Mesenchymal stem cell (in vitro differentiated cells and primary cell): ENCODE results near the gene RAE1.

Experiments
- DNase-seq: peaks from one replicate; pipeline ENCODE4 v3.0.0-alpha.2; 2013
- H2AFZ ChIP-seq: one replicate; pipeline ENCODE4 v1.6.1; 2013; ENCODE audit warnings: low read depth, mild to moderate bottlenecking, control low read depth, inconsistent platforms, low read length, moderate library complexity
- H2AK5ac ChIP-seq: 2 replicates; pipeline ENCODE4 v1.6.1; 2013; ENCODE audit warnings: low read length, moderate library complexity, mild to moderate bottlenecking, inconsistent platforms; ENCODE audit not compliant: severe bottlenecking
- H2BK120ac ChIP-seq: one replicate; pipeline ENCODE4 v1.6.1; 2013; ENCODE audit warnings: low read depth, mild to moderate bottlenecking, inconsistent platforms, low read length, moderate library complexity
- H2BK12ac ChIP-seq, 2 experiments: one replicate each; pipeline ENCODE4 v1.6.1; 2013; ENCODE audit warnings: inconsistent platforms in 2 of 2, low read length in 2 of 2, mild to moderate bottlenecking in 2 of 2, moderate library complexity in 2 of 2, control low read depth in 1 of 2
- H2BK15ac ChIP-seq: one replicate; pipeline ENCODE4 v1.6.1; 2013; ENCODE audit warnings: mild to moderate bottlenecking, low read depth, inconsistent platforms; ENCODE audit not compliant: poor library complexity, severe bottlenecking
- H2BK5ac ChIP-seq: 2 replicates; pipeline ENCODE4 v1.6.1; 2013; ENCODE audit warnings: low read depth, mild to moderate bottlenecking, low read length, control low read depth, inconsistent platforms; ENCODE audit not compliant: poor library complexity, severe bottlenecking
- H3K14ac ChIP-seq, 2 experiments: one replicate each; pipeline ENCODE4 v1.6.1; 2013; ENCODE audit warnings: inconsistent platforms in 2 of 2, low read length in 2 of 2, control low read depth in 1 of 2, mild to moderate bottlenecking in 1 of 2, moderate library complexity in 1 of 2
- H3K18ac ChIP-seq, 2 experiments: one replicate each; pipeline ENCODE4 v1.6.1; 2013; ENCODE audit warnings: inconsistent platforms in 2 of 2, low read length in 2 of 2, control low read depth in 1 of 2, low read depth in 1 of 2, mild to moderate bottlenecking in 1 of 2
- H3K23ac ChIP-seq, 2 experiments: one replicate each; pipeline ENCODE4 v1.6.1; 2013; ENCODE audit warnings: inconsistent platforms in 2 of 2, low read length in 2 of 2, mild to moderate bottlenecking in 2 of 2, moderate library complexity in 2 of 2, control low read depth in 1 of 2
- H3K27ac ChIP-seq: 2 replicates; pipeline ENCODE4 v1.5.1; 2013; ENCODE audit warnings: mild to moderate bottlenecking, moderate library complexity, low read length, control low read depth, inconsistent platforms; ENCODE audit not compliant: poor library complexity, severe bottlenecking
- H3K27me3 ChIP-seq, 2 experiments: 2 replicates each; pipeline versions ENCODE4 v1.6.1 to v1.7.0; 2013; ENCODE audit warnings: low read length in 2 of 2, mild to moderate bottlenecking in 2 of 2, moderate library complexity in 2 of 2, control low read depth in 1 of 2, inconsistent platforms in 1 of 2; ENCODE audit not compliant: control insufficient read depth in 1 of 2, insufficient read depth in 1 of 2
- H3K36me3 ChIP-seq, 2 experiments: 2 replicates each; pipeline versions ENCODE4 v1.6.1 to v1.7.0; 2013; ENCODE audit warnings: low read length in 2 of 2, control low read depth in 1 of 2, inconsistent platforms in 1 of 2, low read depth in 1 of 2, mild to moderate bottlenecking in 1 of 2; ENCODE audit not compliant: insufficient read depth in 2 of 2, control insufficient read depth in 1 of 2
- H3K4ac ChIP-seq, 2 experiments: one replicate each; pipeline ENCODE4 v1.6.1; 2013; ENCODE audit warnings: inconsistent platforms in 2 of 2, low read length in 2 of 2, mild to moderate bottlenecking in 2 of 2, moderate library complexity in 2 of 2, control low read depth in 1 of 2, low read depth in 1 of 2
- H3K4me1 ChIP-seq: 2 replicates; pipeline ENCODE4 v1.6.1; 2013; ENCODE audit warnings: low read depth, low read length, control low read depth; ENCODE audit not compliant: control insufficient read depth, insufficient read depth
- H3K4me2 ChIP-seq: 2 replicates; pipeline ENCODE4 v1.6.1; 2013; ENCODE audit warnings: low read length, mild to moderate bottlenecking, inconsistent platforms; ENCODE audit not compliant: poor library complexity, severe bottlenecking
- H3K4me3 ChIP-seq, 2 experiments: 2 replicates each; pipeline versions ENCODE4 v1.5.1 to v1.7.0; 2013; ENCODE audit warnings: low read length in 2 of 2, mild to moderate bottlenecking in 2 of 2, control low read depth in 1 of 2, low read depth in 1 of 2; ENCODE audit not compliant: insufficient read depth in 1 of 2
- H3K79me1 ChIP-seq: replicated peaks from 2 replicates; pipeline ENCODE4 v1.6.1; 2013; ENCODE audit warnings: mild to moderate bottlenecking, control low read depth, low read length, inconsistent platforms; ENCODE audit not compliant: poor library complexity, severe bottlenecking
- H3K9ac ChIP-seq: 2 replicates; pipeline ENCODE4 v1.7.0; 2013; ENCODE audit warnings: mild to moderate bottlenecking, low read length, moderate library complexity
- H3K9me3 ChIP-seq: 2 replicates; pipeline ENCODE4 v1.7.0; 2013; ENCODE audit warnings: mild to moderate bottlenecking, low read length; ENCODE audit not compliant: control insufficient read depth
- H4K8ac ChIP-seq: one replicate; pipeline ENCODE4 v1.6.1; 2013; ENCODE audit warnings: inconsistent platforms, mild to moderate bottlenecking, low read length, moderate library complexity
- H4K91ac ChIP-seq: one replicate; pipeline ENCODE4 v1.6.1; 2013; ENCODE audit warnings: mild to moderate bottlenecking, low read length, inconsistent platforms
- WGBS: methylation state at CpG from one replicate; pipeline ENCODE4 v1.1.7; 2013; ENCODE audit warnings: mixed read lengths; 5-methylcytosine and 5-hydroxymethylcytosine counted together

Gene RAE1

DNA sequence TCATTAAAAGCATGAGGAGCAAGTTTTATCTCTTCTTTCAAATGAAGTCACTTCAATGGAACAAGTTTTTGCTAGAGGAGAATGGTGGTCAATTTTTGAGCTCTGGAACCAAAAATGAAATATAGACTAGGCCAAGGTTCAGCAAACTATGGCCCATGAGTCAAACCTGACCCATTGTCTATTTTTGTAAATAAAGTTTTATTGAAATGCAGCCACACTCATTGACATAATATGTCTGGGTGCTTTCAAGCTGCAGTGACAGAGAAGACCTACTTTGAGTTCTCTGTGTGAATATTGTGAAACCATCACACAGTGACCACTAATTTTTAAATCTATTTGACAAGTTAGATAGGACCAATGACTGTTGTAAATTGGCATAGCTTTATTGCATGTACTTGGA, 13.4 kb downstream of the RAE1 start:
- Histone ChIP-seq H2AK5ac (no peak overlapping the region), H3K36me3 (peaks cover 39 to 76% of the 10 kb centered on the region in 2 experiments), H2BK5ac (no peak overlapping the region)

DNA sequence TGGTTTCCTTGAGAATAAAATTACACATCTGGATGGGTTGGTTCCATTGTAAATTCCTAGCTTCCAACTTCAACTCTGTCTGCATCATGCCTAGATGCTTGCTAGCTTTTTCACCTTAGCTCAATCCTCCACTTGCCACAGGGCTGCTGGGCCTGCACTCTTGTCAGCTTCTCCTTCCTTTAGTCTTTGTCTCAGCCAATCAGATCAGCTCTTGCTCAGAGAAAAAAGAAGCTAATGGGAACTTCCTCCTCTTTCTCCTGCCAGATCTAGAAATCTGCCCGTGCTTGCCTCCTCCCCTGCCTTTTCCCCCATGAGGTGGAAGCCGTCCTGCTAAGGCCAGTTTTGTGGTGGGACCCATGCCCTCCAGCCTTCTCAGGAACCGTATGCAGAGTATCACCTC, 18.5 kb downstream of the RAE1 start:
- Histone ChIP-seq H2BK5ac (no peak overlapping the region), H3K4ac (no peak overlapping the region), H3K27ac (no peak overlapping the region), H3K4me2 (no peak overlapping the region), H3K23ac (no peak overlapping the region), H3K36me3 (peaks cover 62 to 98% of the 10 kb centered on the region in 2 experiments), H2AFZ (no peak overlapping the region), H3K14ac (no peak overlapping the region), H2AK5ac (no peak overlapping the region), H4K91ac (no peak overlapping the region), H3K27me3 (no peaks in the 10 kb centered on the region), H3K4me1 (no peaks in the 10 kb centered on the region), H2BK12ac (no peak overlapping the region), H2BK15ac (no peak overlapping the region), H2BK120ac (no peak overlapping the region), H3K79me1 (peaks cover 37% of the 10 kb centered on the region), H3K9ac (no peak overlapping the region), H3K4me3 (no peak overlapping the region), H3K9me3 (no peaks in the 10 kb centered on the region), H3K18ac (no peak overlapping the region), H4K8ac (no peak overlapping the region)
- WGBS: 93% methylated on average over 3 of the region's 3 CpGs
- DNase-seq: no peak

More for the DNA sequence above, 13.4 kb downstream of the RAE1 start:
- Histone ChIP-seq H3K9ac (no peak overlapping the region), H3K14ac (no peak overlapping the region), H2BK120ac (no peak overlapping the region), H2BK15ac (no peak overlapping the region), H3K18ac (no peak overlapping the region), H3K27me3 (no peaks in the 10 kb centered on the region), H3K4ac (no peak overlapping the region), H3K4me3 (no peak overlapping the region), H3K27ac (no peak overlapping the region), H2AFZ (no peak overlapping the region), H3K4me1 (peaks cover 2% of the 10 kb centered on the region), H3K4me2 (no peak overlapping the region), H3K79me1 (peaks cover 29% of the 10 kb centered on the region), H4K91ac (no peak overlapping the region), H3K23ac (no peak overlapping the region), H4K8ac (no peak overlapping the region), H2BK12ac (no peak overlapping the region), H3K9me3 (no peaks in the 10 kb centered on the region)
- DNase-seq: no peak

GRCh38 chr20:57370316-57370715, 19.3 kb downstream of the RAE1 start:
- H3K18ac ChIP-seq: no peak overlapping the region
- no peak overlapping the region for H3K23ac ChIP-seq
- H3K14ac ChIP-seq: no peak overlapping the region
- H2BK5ac ChIP-seq: no peak overlapping the region
- H3K4me2 ChIP-seq: no peak overlapping the region
- no peak overlapping the region for H2AK5ac ChIP-seq
- H3K27me3 ChIP-seq: no peaks in the 10 kb centered on the region
- H3K79me1 ChIP-seq: peaks cover 43% of the 10 kb centered on the region
- H4K8ac ChIP-seq: no peak overlapping the region
- H3K27ac ChIP-seq: no peak overlapping the region
- DNase-seq: no peak
- H3K36me3 ChIP-seq: peaks cover 69 to 98% of the 10 kb centered on the region in 2 experiments
- no peaks in the 10 kb centered on the region for H3K9me3 ChIP-seq
- no peak overlapping the region for H3K4me3 ChIP-seq
- no peak overlapping the region for H2BK12ac ChIP-seq
- H4K91ac ChIP-seq: no peak overlapping the region
- H2AFZ ChIP-seq: no peak overlapping the region
- no peak overlapping the region for H3K4ac ChIP-seq
- no peaks in the 10 kb centered on the region for H3K4me1 ChIP-seq
- H3K9ac ChIP-seq: no peak overlapping the region
- WGBS: 93% methylated on average over 8 of the region's 9 CpGs
- no peak overlapping the region for H2BK15ac ChIP-seq
- H2BK120ac ChIP-seq: no peak overlapping the region

- no peaks in the 10 kb centered on the region for H3K4me1 ChIP-seq
- no peak overlapping the region for H3K4me3 ChIP-seq
- H2BK120ac ChIP-seq: no peak overlapping the region
- H2BK12ac ChIP-seq: no peak overlapping the region
- H3K18ac ChIP-seq: no peak overlapping the region
- no peak overlapping the region for H3K14ac ChIP-seq
- H4K8ac ChIP-seq: no peak overlapping the region
- H3K27ac ChIP-seq: no peak overlapping the region
- H3K27me3 ChIP-seq: no peaks in the 10 kb centered on the region
- H3K79me1 ChIP-seq: peaks cover 44% of the 10 kb centered on the region
- no peak overlapping the region for H2BK5ac ChIP-seq
- no peak overlapping the region for H3K23ac ChIP-seq
- H2AK5ac ChIP-seq: no peak overlapping the region
- H2AFZ ChIP-seq: no peak overlapping the region
- no peak overlapping the region for H3K9ac ChIP-seq
- no peak for DNase-seq
- WGBS: 90% methylated on average over 4 of the region's 4 CpGs
- no peaks in the 10 kb centered on the region for H3K9me3 ChIP-seq
- no peak overlapping the region for H3K4me2 ChIP-seq
- peaks cover 71 to 98% of the 10 kb centered on the region in 2 experiments for H3K36me3 ChIP-seq
- no peak overlapping the region for H2BK15ac ChIP-seq
- no peak overlapping the region for H4K91ac ChIP-seq
- H3K4ac ChIP-seq: no peak overlapping the region
Observed at GRCh38 chr20:57371363-57371762, 20.3 kb downstream of the RAE1 start.
